Thyroid gland (tissue), 4 donors: Measurements from ENCODE around the gene NAALADL2. TPM values are rescaled to one million over a fixed set of nuclear protein-coding genes. Genes with fewer than 3 reads are reported as not detected.

Source experiments
- DNase-seq, 2 donors: peaks; one replicate each; pipeline ENCODE4 v3.0.0-alpha.2; 2019
- H3K27ac ChIP-seq, 3 donors: fragments of 200-600 bp; sonication (generic); 1 replicate in 2 of 3; 2 replicates in 1 of 3; pipeline ENCODE4 v1.5.1; 2016 to 2019; ENCODE audit warnings: mild to moderate bottlenecking in 1 of 3, moderate library complexity in 1 of 3
- H3K27me3 ChIP-seq: fragments of 200-600 bp; sonication (generic); one replicate; pipeline ENCODE4 v1.5.1; 2019
- H3K36me3 ChIP-seq, 2 donors: fragments of 200-600 bp; sonication (generic); one replicate each; pipeline ENCODE4 v1.5.1; 2016 to 2019
- H3K4me1 ChIP-seq, 2 donors: fragments of 200-600 bp; sonication (generic); one replicate each; pipeline ENCODE4 v1.5.1; 2017 to 2019
- H3K4me3 ChIP-seq, 3 donors: fragments of 200-600 bp; sonication (generic); replicated peaks in 1 of 3; 1 replicate in 2 of 3; 2 replicates in 1 of 3; pipeline ENCODE4 v1.5.1; 2016; ENCODE audit warnings: mild to moderate bottlenecking in 1 of 3
- H3K9me3 ChIP-seq: fragments of 200-600 bp; sonication (generic); one replicate; pipeline ENCODE4 v1.5.1; 2017
- CTCF ChIP-seq, 6 experiments: fragments of 200-600 bp in 3 of 6; fragments of 450-650 bp in 3 of 6; sonication (generic) in 3 of 6; IDR thresholded peaks; one replicate each; pipeline ENCODE4 v1.5.1; 2016 to 2019; ENCODE audit warnings: antibody characterized with exemption in 6 of 6, mild to moderate bottlenecking in 2 of 6, inconsistent platforms in 1 of 6, moderate library complexity in 1 of 6
- POLR2A ChIP-seq, 2 donors: fragments of 450-650 bp; IDR thresholded peaks; one replicate each; pipeline ENCODE4 v1.6.1; 2017; ENCODE audit warnings: antibody characterized with exemption in 2 of 2, mild to moderate bottlenecking in 2 of 2, moderate library complexity in 1 of 2
- WGBS, 2 donors: methylation state at CpG; one replicate each; pipeline ENCODE4 v1.1.5; 2017; 5-methylcytosine and 5-hydroxymethylcytosine counted together
- intact Hi-C: fragments of 100-400 bp; cut with DNase I; formaldehyde crosslinking; loops from one replicate; pipeline ENCODE4 v1.15.1; 2023
- total RNA-seq, 4 donors: library from RNA; depleted of rRNA; stranded (reverse); fragments of >200 nt; gene quantifications; one replicate each; pipeline ENCODE4 v1.2.3, GENCODE V29; 2016

The NAALADL2 gene
- total RNA-seq, 4 donors from 2014 or later, result 7.6 to 14.7 (median 9.0) TPM

DNA sequence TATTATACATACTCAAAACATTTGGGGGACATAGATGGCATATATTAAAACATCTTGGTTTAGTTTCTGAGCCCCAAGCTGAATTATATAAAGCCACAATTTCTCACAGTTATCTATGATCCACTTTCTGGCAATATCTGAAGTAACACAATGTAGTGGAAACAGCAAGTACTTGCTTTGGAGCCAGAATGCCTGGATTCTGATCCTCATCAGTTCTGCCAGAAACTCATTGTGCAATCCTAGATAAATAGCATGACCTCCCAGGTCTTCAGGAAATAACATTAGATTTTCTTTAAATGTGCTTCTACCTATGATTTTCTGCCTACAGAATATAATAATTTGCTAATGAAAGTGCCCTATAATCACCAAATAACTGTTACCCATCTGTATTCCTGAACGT is 544.9 kb downstream of the NAALADL2 start:
- intact Hi-C loops, result no loop called here
- Histone ChIP-seq H3K4me1 (no peaks in the 10 kb centered on the region), H3K4me3 (no peak overlapping the region), H3K9me3 (no peaks in the 10 kb centered on the region), H3K27me3 (no peaks in the 10 kb centered on the region), H3K27ac (no peak overlapping the region), H3K36me3 (no peaks in the 10 kb centered on the region)
- no peak for TF ChIP-seq POLR2A (IDR thresholded peaks at IDR 0.05)
- no peak for TF ChIP-seq CTCF (IDR thresholded peaks at IDR 0.05)
- DNase-seq, result no peak
- 94% methylated on average over 1 of the region's 1 CpG for WGBS, 2 donors

- Histone ChIP-seq H3K9me3 (no peaks in the 10 kb centered on the region), H3K27ac (no peak overlapping the region), H3K36me3 (no peaks in the 10 kb centered on the region), H3K4me3 (no peak overlapping the region), H3K4me1 (no peaks in the 10 kb centered on the region), H3K27me3 (no peaks in the 10 kb centered on the region)
- no peak for DNase-seq
- TF ChIP-seq CTCF (IDR thresholded peaks at IDR 0.05), result no peak
- no peak for TF ChIP-seq POLR2A (IDR thresholded peaks at IDR 0.05)
- 82 to 95% methylated on average over 1 of the region's 1 CpG for WGBS, 2 donors
- intact Hi-C loops, result no loop called here
These were observed 545.5 kb downstream of the NAALADL2 start for GRCh38 chr3:175404621-175405020.

DNA sequence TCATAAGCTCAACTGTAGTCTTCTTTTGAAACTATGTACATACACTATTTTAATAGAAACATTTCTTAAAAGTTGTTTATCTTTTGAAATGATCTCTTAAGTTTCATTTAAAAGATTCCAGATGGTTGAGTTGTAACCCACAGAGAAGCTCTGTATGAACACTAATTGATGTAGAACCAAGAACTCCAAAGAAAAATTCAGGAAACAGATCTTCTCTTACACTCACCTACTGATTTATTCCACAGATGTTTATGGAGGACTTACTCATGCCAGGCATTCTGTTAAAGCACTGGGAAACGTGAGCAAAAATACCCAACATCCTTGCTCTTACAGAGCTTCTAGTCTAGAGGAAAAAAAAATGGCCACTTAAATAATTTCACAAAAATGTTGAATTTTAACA is 551.1 kb downstream of the NAALADL2 start:
- 72 to 77% methylated on average over 1 of the region's 1 CpG for WGBS, 2 donors
- Histone ChIP-seq H3K27me3 (no peaks in the 10 kb centered on the region), H3K9me3 (no peaks in the 10 kb centered on the region), H3K4me1 (no peaks in the 10 kb centered on the region), H3K4me3 (no peak overlapping the region), H3K27ac (no peak overlapping the region), H3K36me3 (no peaks in the 10 kb centered on the region)
- intact Hi-C loops, result no loop called here
- no peak for DNase-seq
- no peak for TF ChIP-seq POLR2A (IDR thresholded peaks at IDR 0.05)
- no peak for TF ChIP-seq CTCF (IDR thresholded peaks at IDR 0.05)

DNA sequence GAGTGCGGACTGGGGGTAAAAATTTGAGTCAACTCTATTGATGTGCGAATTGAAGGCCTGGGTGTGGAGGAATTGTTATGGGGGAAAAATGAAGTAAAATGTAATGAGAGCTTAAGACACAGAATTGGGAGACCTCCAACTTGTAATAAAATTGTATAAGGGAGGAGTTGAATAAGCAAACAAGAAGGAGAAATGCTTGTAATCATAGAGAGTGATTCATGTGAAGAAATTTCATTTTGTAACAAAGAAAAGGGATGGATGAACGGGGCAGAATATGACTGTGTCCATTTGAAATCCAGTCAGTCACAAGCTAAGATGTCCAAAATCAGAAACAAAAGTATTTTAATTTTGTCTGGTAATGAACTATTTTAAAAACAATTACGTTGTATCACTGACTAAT is 552.3 kb downstream of the NAALADL2 start:
- Histone ChIP-seq H3K4me3 (no peak overlapping the region), H3K27me3 (no peaks in the 10 kb centered on the region), H3K4me1 (no peaks in the 10 kb centered on the region), H3K36me3 (no peaks in the 10 kb centered on the region), H3K27ac (no peak overlapping the region), H3K9me3 (no peaks in the 10 kb centered on the region)
- 90 to 92% methylated on average over 4 of the region's 4 CpGs for WGBS, 2 donors
- intact Hi-C loops, result no loop called here
- no peak for DNase-seq
- no peak for TF ChIP-seq POLR2A (IDR thresholded peaks at IDR 0.05)

DNA sequence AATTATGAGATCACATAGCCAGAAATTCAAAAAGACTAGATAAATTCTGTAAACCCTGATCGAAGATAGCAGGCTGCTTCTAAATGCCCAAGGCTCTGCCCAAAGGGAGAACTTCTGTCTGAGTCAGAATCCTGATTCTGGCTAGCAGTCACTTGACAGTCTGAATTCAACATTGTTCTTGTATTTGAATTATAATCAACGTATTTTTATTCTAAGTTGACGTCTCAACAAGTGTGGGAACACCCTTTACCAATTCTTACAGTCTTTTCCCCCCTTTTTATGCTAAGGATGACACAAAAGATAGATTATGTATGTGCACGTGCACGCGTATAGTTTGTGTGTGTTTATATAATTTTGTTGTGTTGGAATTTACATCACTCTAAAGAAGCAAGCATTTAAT is 552.8 kb downstream of the NAALADL2 start:
- H3K27ac ChIP-seq, result no peak overlapping the region
- TF ChIP-seq CTCF (IDR thresholded peaks at IDR 0.05) (no peak), POLR2A (IDR thresholded peaks at IDR 0.05) (no peak)
- no peak overlapping the region for H3K4me3 ChIP-seq
- intact Hi-C loops, result no loop called here
- no peaks in the 10 kb centered on the region for H3K36me3 ChIP-seq
- no peaks in the 10 kb centered on the region for H3K27me3 ChIP-seq
- 86 to 90% methylated on average over 6 of the region's 6 CpGs for WGBS, 2 donors
- DNase-seq, result no peak
- no peaks in the 10 kb centered on the region for H3K4me1 ChIP-seq
- no peaks in the 10 kb centered on the region for H3K9me3 ChIP-seq

DNA sequence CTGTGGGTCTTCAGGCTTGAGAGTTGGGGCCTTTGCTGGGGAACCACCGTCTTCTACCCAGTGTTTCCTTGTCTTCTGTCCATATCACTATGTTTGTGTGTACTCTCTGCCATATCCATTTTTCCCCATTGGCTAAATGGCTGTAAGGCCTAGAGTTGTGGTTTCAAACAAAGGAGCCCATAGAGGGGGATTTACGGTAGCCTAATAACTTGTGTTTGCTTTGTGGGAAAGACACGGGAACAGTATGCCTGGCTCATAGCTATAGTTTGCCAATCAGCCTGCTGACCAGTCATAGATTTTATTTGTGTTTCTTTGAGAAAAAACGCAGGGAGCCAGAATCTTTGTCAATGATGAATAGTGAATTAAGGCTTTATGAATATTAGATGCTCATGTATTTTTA is 554.8 kb downstream of the NAALADL2 start:
- Histone ChIP-seq H3K27ac (no peak overlapping the region), H3K27me3 (no peaks in the 10 kb centered on the region), H3K9me3 (no peaks in the 10 kb centered on the region), H3K4me3 (no peak overlapping the region), H3K4me1 (no peaks in the 10 kb centered on the region), H3K36me3 (no peaks in the 10 kb centered on the region)
- no peak for DNase-seq
- intact Hi-C loops, result no loop called here
- 90 to 92% methylated on average over 4 of the region's 4 CpGs for WGBS, 2 donors
- TF ChIP-seq CTCF (IDR thresholded peaks at IDR 0.05), result no peak
- TF ChIP-seq POLR2A (IDR thresholded peaks at IDR 0.05), result no peak
